ENCODE measurements around the gene BUD31.

- TF ChIP-seq POLR2A (IDR thresholded peaks at IDR 0.05; ENCODE audit: low read length) = no peak
- no peak for TF ChIP-seq GATA1 (IDR thresholded peaks at IDR 0.05; ENCODE audit: low read depth, low read length)
Observed at GRCh38 chr7:99429756-99430155, 21.0 kb downstream of the BUD31 start.

Measured in erythroblast (primary cell).